IMR-90 (cell line): Measurements from ENCODE around the gene PSMD2. TPM values are rescaled to one million over a fixed set of nuclear protein-coding genes. Genes with fewer than 3 reads are reported as not detected.
A peak's percentile ranks its signal among the peaks of the same experiment; 100 is the strongest.

Experiments used
- ATAC-seq: fragments of 200-7000 bp; cut with Tn5 transposase; 2 replicates; pipeline ENCODE4 v1.9.1; 2020; ENCODE audit warnings: low read depth, mild to moderate bottlenecking, moderate library complexity
- BruUV-seq: library from RNA; stranded (reverse); fragments of 400-500 nt; replicated peaks from 2 replicates; lab custom pipeline; 2021; lab: Mats Ljungman, UMichigan
- CTCF ChIA-PET: fragments of 300-600 bp; formaldehyde crosslinking; extraction: SDS; loops from one replicate; lab custom pipeline; 2021; ENCODE audit warnings: antibody characterized with exemption; lab: Yijun Ruan, JAX
- POLR2A ChIA-PET: fragments of 300-600 bp; sonication (Branson Sonifier 250); formaldehyde crosslinking; loops from one replicate; lab custom pipeline; 2022; ENCODE audit warnings: antibody characterized with exemption; ENCODE audit not compliant: unreplicated experiment; lab: Charles Lee
- DNase-seq: peaks from one replicate; pipeline ENCODE4 v3.0.0; 2013
- H2AFZ ChIP-seq: replicated peaks from 2 replicates; pipeline ENCODE3; 2013; ENCODE audit warnings: low read length, mild to moderate bottlenecking; ENCODE audit not compliant: poor library complexity
- H2AK5ac ChIP-seq: 2 replicates; pipeline ENCODE4 v1.6.1; 2013; ENCODE audit warnings: low read depth, low read length, inconsistent platforms
- H2AK9ac ChIP-seq: replicated peaks from 2 replicates; pipeline ENCODE3; 2013; ENCODE audit warnings: mild to moderate bottlenecking, low read depth, low read length, moderate library complexity; ENCODE audit not compliant: poor library complexity
- H2BK120ac ChIP-seq: 2 replicates; pipeline ENCODE4 v1.6.1; 2013; ENCODE audit warnings: low read depth, low read length, inconsistent platforms
- H2BK15ac ChIP-seq: 3 replicates; pipeline ENCODE4 v1.6.1; 2013; ENCODE audit warnings: low read depth, low read length, inconsistent platforms
- H2BK20ac ChIP-seq: 2 replicates; pipeline ENCODE4 v1.6.1; 2013; ENCODE audit warnings: low read depth, mild to moderate bottlenecking, inconsistent platforms, low read length, moderate library complexity
- H2BK5ac ChIP-seq: 2 replicates; pipeline ENCODE4 v1.6.1; 2013; ENCODE audit warnings: mild to moderate bottlenecking, low read depth, low read length, inconsistent platforms; ENCODE audit not compliant: poor library complexity, severe bottlenecking
- H3K14ac ChIP-seq: replicated peaks from 2 replicates; pipeline ENCODE4 v1.6.1; 2013; ENCODE audit warnings: low read depth, low read length, inconsistent platforms
- H3K18ac ChIP-seq: 2 replicates; pipeline ENCODE4 v1.6.1; 2013; ENCODE audit warnings: low read depth, low read length, control low read depth
- H3K23ac ChIP-seq: 2 replicates; pipeline ENCODE4 v1.6.1; 2013; ENCODE audit warnings: low read depth, low read length, inconsistent platforms
- H3K27ac ChIP-seq: 2 replicates; pipeline ENCODE4 v1.5.1; 2013; ENCODE audit warnings: mild to moderate bottlenecking, control low read depth, low read length; ENCODE audit not compliant: insufficient read depth
- H3K27me3 ChIP-seq: 2 replicates; pipeline ENCODE4 v1.6.1; 2013; ENCODE audit warnings: low read length; ENCODE audit not compliant: control insufficient read depth, insufficient read depth
- H3K36me3 ChIP-seq: 2 replicates; pipeline ENCODE4 v1.6.1; 2013; ENCODE audit warnings: low read length, mixed read lengths; ENCODE audit not compliant: control insufficient read depth, insufficient read depth
- H3K4ac ChIP-seq: 2 replicates; pipeline ENCODE4 v1.6.1; 2013; ENCODE audit warnings: low read depth, low read length, inconsistent platforms
- H3K4me1 ChIP-seq: 2 replicates; pipeline ENCODE4 v1.6.1; 2013; ENCODE audit warnings: low read length, mixed read lengths; ENCODE audit not compliant: control insufficient read depth, insufficient read depth
- H3K4me2 ChIP-seq: 2 replicates; pipeline ENCODE4 v1.6.1; 2013; ENCODE audit warnings: low read depth, mild to moderate bottlenecking, control low read depth, low read length, moderate library complexity
- H3K4me3 ChIP-seq: 2 replicates; pipeline ENCODE4 v1.5.1; 2013; ENCODE audit warnings: low read depth, mild to moderate bottlenecking, control low read depth, low read length, moderate library complexity; ENCODE audit not compliant: insufficient read depth
- H3K56ac ChIP-seq: 2 replicates; pipeline ENCODE4 v1.6.1; 2013; ENCODE audit warnings: low read length, inconsistent platforms; ENCODE audit not compliant: insufficient read depth; ENCODE audit errors: extremely low read depth
- H3K79me1 ChIP-seq, 2 experiments: 2 replicates each; pipeline ENCODE4 v1.6.1; 2013; ENCODE audit warnings: low read length in 2 of 2, inconsistent platforms in 1 of 2, low read depth in 1 of 2
- H3K9ac ChIP-seq: 2 replicates; pipeline ENCODE4 v1.6.1; 2013; ENCODE audit warnings: low read depth, low read length, control low read depth
- H3K9me1 ChIP-seq: 2 replicates; pipeline ENCODE4 v1.6.1; 2013; ENCODE audit warnings: low read length, inconsistent platforms; ENCODE audit not compliant: insufficient read depth
- H3K9me3 ChIP-seq: 2 replicates; pipeline ENCODE4 v1.6.1; 2013; ENCODE audit warnings: low read length; ENCODE audit not compliant: control insufficient read depth, insufficient read depth
- H4K20me1 ChIP-seq: 2 replicates; pipeline ENCODE4 v1.6.1; 2013; ENCODE audit warnings: low read length, inconsistent platforms; ENCODE audit not compliant: insufficient read depth
- H4K5ac ChIP-seq: 2 replicates; pipeline ENCODE4 v1.6.1; 2013; ENCODE audit warnings: mild to moderate bottlenecking, low read depth, low read length, control low read depth
- H4K8ac ChIP-seq, 2 experiments: 2 replicates each; pipeline ENCODE4 v1.6.1; 2013; ENCODE audit warnings: low read depth in 2 of 2, low read length in 2 of 2, control low read depth in 1 of 2, inconsistent platforms in 1 of 2
- H4K91ac ChIP-seq: 2 replicates; pipeline ENCODE4 v1.6.1; 2013; ENCODE audit warnings: low read depth, low read length, inconsistent platforms; ENCODE audit not compliant: insufficient read depth
- BHLHE40 ChIP-seq: fragments of 150-350 bp; IDR thresholded peaks from 2 replicates; pipeline ENCODE4 v1.6.1; 2016; ENCODE audit warnings: mild to moderate bottlenecking, low read depth, low read length
- CEBPB ChIP-seq: IDR thresholded peaks from 2 replicates; pipeline ENCODE4 v1.6.1; 2012; ENCODE audit warnings: low read depth, low read length, improper control_type of control experiment
- CHD1 ChIP-seq: IDR thresholded peaks from 2 replicates; pipeline ENCODE4 v1.6.1; 2012; ENCODE audit warnings: low read depth, low read length, improper control_type of control experiment
- FOS ChIP-seq: fragments of 150-350 bp; IDR thresholded peaks from 2 replicates; pipeline ENCODE4 v1.6.1; 2016; ENCODE audit warnings: low read depth, low read length
- MAFK ChIP-seq: IDR thresholded peaks from 2 replicates; pipeline ENCODE4 v1.6.1; 2012; ENCODE audit warnings: low read depth, low read length, improper control_type of control experiment
- MAZ ChIP-seq: IDR thresholded peaks from 2 replicates; pipeline ENCODE4 v1.6.1; 2012; ENCODE audit warnings: low read depth, mild to moderate bottlenecking, low read length, improper control_type of control experiment, moderate library complexity, borderline replicate concordance
- MXI1 ChIP-seq: IDR thresholded peaks from 2 replicates; pipeline ENCODE4 v1.6.1; 2012; ENCODE audit warnings: low read depth, mild to moderate bottlenecking, low read length, moderate library complexity, borderline replicate concordance
- NFE2L2 ChIP-seq: fragments of 150-350 bp; IDR thresholded peaks from 2 replicates; pipeline ENCODE4 v1.6.1; 2016; ENCODE audit warnings: low read depth, mild to moderate bottlenecking, low read length
- POLR2A ChIP-seq: IDR thresholded peaks from 2 replicates; pipeline ENCODE4 v1.6.1; 2012; ENCODE audit warnings: mild to moderate bottlenecking, low read depth, low read length
- RAD21 ChIP-seq: IDR thresholded peaks from 2 replicates; pipeline ENCODE4 v1.6.1; 2012; ENCODE audit warnings: low read length, improper control_type of control experiment
- RCOR1 ChIP-seq: IDR thresholded peaks from 2 replicates; pipeline ENCODE4 v1.6.1; 2012; ENCODE audit warnings: mild to moderate bottlenecking, low read length, improper control_type of control experiment; ENCODE audit not compliant: insufficient replicate concordance
- RFX5 ChIP-seq: IDR thresholded peaks from 2 replicates; pipeline ENCODE4 v1.8.0; 2012; ENCODE audit warnings: low read depth, mild to moderate bottlenecking, low read length, moderate library complexity
- SMC3 ChIP-seq: fragments of 150-350 bp; IDR thresholded peaks from 2 replicates; pipeline ENCODE4 v1.6.1; 2016; ENCODE audit warnings: low read depth, mild to moderate bottlenecking, antibody characterized with exemption, low read length, moderate library complexity
- WGBS, 2 experiments: methylation state at CpG; one replicate each; pipeline versions ENCODE4 v1.1.5 to v1.1.7; 2013; ENCODE audit warnings: missing lambda C conversion rate in 2 of 2; ENCODE audit not compliant: insufficient read length in 1 of 2; ENCODE audit errors: extremely low coverage in 2 of 2; 5-methylcytosine and 5-hydroxymethylcytosine counted together
- dilution Hi-C: fragments of 300-500 bp; cut with HindIII; formaldehyde crosslinking; loops from one replicate; pipeline ENCODE4 v1.14.3; 2018; ENCODE audit warnings: low sequenced_read_pairs; ENCODE audit not compliant: unreplicated experiment
- in situ Hi-C: fragments of 300-500 bp; cut with MboI; formaldehyde crosslinking; loops from 3 replicates; pipeline ENCODE4 v1.14.3; 2019; ENCODE audit warnings: low sequenced_read_pairs, inconsistent platforms, mixed read lengths
- intact Hi-C: fragments of 100-400 bp; cut with micrococcal nuclease; formaldehyde crosslinking; loops from 2 replicates; pipeline ENCODE4 v1.10.0; 2022
- polyA plus RNA-seq, 3 experiments: library from polyadenylated mRNA; depleted of rRNA; stranded (reverse); fragments of >200 nt; gene quantifications; 2 replicates each; pipeline ENCODE4 v1.2.3, GENCODE V29; 2012; ENCODE audit warnings: low replicate concordance in 1 of 3
- total RNA-seq: library from RNA; depleted of rRNA; stranded (reverse); fragments of >200 nt; gene quantifications from 2 replicates; pipeline ENCODE4 v1.2.3, GENCODE V29; 2012
- TF ChIP-seq, protein P1 (sequence below): fragments of 150-350 bp; IDR thresholded peaks from 2 replicates; pipeline ENCODE4 v1.6.1; 2017; ENCODE audit warnings: mild to moderate bottlenecking, antibody characterized with exemption, low read length, low read depth
- TF ChIP-seq, protein P2 (sequence below): conservative IDR thresholded peaks from 2 replicates; pipeline ENCODE4 v1.5.1; 2012; ENCODE audit warnings: mild to moderate bottlenecking, low read depth, low read length, improper control_type of control experiment
- TF ChIP-seq, protein P3 (sequence below): fragments of 150-350 bp; IDR thresholded peaks from 2 replicates; pipeline ENCODE4 v1.6.1; 2016; ENCODE audit warnings: low read depth, mild to moderate bottlenecking, low read length, moderate library complexity, borderline replicate concordance

PSMD2 gene
- total and polyA plus RNA-seq, 2 of the 4 experiments (the other 2 are of a cell fraction) = 514 to 872 TPM

GRCh38 chr3:184328516-184328915 lies 29.5 kb downstream of the PSMD2 start:
- in situ Hi-C loops = no loop called here
- H3K18ac ChIP-seq = no peak overlapping the region
- intact Hi-C loops = no loop called here
- H3K4me3 ChIP-seq = no peak overlapping the region
- no peak overlapping the region for H3K27ac ChIP-seq
- H2BK15ac ChIP-seq = no peak overlapping the region
- BruUV-seq = no TSS peak
- H3K36me3 ChIP-seq = peaks cover 85% of the 10 kb centered on the region
- H2AK5ac ChIP-seq = no peak overlapping the region
- H3K4me2 ChIP-seq = no peak overlapping the region
- H4K91ac ChIP-seq = no peak overlapping the region
- ChIA-PET POLR2A (interaction anchor here (0.7 kb wide), 1 partner anchor 9 kb away, joined by 3 read pairs; no protein-coding TSS in a partner anchor), CTCF (no interaction called here)
- no peak overlapping the region for H3K9ac ChIP-seq
- no peak overlapping the region for H4K5ac ChIP-seq
- peaks cover 31% of the 10 kb centered on the region for H3K9me1 ChIP-seq
- WGBS, 2 experiments = 67% methylated on average over 3 of the region's 3 CpGs; no CpG with 5 or more reads in 1 of the 2 experiments
- no peak overlapping the region for H3K14ac ChIP-seq
- H3K4me1 ChIP-seq = peaks cover 13% of the 10 kb centered on the region
- no peak overlapping the region for H3K56ac ChIP-seq
- H4K8ac ChIP-seq = no peak overlapping the region
- no peak for ATAC-seq
- H3K23ac ChIP-seq = no peak overlapping the region
- H2AK9ac ChIP-seq = peak overlapping the region; percentile 52
- no peak overlapping the region for H3K4ac ChIP-seq
- no peak overlapping the region for H2BK5ac ChIP-seq
- no peak overlapping the region for H2AFZ ChIP-seq
- no peak overlapping the region for H2BK20ac ChIP-seq
- no peak overlapping the region for H2BK120ac ChIP-seq
- TF ChIP-seq BHLHE40 (no peak), CEBPB (no peak), CHD1 (no peak), MAZ (no peak), NFE2L2 (no peak), MXI1 (no peak), RFX5 (no peak), RCOR1 (no peak), FOS (no peak), POLR2A (no peak), RAD21 (no peak), MAFK (no peak), SMC3 (no peak)
- TF ChIP-seq, protein P1, sequence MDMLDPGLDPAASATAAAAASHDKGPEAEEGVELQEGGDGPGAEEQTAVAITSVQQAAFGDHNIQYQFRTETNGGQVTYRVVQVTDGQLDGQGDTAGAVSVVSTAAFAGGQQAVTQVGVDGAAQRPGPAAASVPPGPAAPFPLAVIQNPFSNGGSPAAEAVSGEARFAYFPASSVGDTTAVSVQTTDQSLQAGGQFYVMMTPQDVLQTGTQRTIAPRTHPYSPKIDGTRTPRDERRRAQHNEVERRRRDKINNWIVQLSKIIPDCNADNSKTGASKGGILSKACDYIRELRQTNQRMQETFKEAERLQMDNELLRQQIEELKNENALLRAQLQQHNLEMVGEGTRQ = no peak
- TF ChIP-seq, protein P2, sequence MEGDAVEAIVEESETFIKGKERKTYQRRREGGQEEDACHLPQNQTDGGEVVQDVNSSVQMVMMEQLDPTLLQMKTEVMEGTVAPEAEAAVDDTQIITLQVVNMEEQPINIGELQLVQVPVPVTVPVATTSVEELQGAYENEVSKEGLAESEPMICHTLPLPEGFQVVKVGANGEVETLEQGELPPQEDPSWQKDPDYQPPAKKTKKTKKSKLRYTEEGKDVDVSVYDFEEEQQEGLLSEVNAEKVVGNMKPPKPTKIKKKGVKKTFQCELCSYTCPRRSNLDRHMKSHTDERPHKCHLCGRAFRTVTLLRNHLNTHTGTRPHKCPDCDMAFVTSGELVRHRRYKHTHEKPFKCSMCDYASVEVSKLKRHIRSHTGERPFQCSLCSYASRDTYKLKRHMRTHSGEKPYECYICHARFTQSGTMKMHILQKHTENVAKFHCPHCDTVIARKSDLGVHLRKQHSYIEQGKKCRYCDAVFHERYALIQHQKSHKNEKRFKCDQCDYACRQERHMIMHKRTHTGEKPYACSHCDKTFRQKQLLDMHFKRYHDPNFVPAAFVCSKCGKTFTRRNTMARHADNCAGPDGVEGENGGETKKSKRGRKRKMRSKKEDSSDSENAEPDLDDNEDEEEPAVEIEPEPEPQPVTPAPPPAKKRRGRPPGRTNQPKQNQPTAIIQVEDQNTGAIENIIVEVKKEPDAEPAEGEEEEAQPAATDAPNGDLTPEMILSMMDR = no peak
- TF ChIP-seq, protein P3, sequence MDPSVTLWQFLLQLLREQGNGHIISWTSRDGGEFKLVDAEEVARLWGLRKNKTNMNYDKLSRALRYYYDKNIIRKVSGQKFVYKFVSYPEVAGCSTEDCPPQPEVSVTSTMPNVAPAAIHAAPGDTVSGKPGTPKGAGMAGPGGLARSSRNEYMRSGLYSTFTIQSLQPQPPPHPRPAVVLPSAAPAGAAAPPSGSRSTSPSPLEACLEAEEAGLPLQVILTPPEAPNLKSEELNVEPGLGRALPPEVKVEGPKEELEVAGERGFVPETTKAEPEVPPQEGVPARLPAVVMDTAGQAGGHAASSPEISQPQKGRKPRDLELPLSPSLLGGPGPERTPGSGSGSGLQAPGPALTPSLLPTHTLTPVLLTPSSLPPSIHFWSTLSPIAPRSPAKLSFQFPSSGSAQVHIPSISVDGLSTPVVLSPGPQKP = no peak
- H3K9me3 ChIP-seq = no peaks in the 10 kb centered on the region
- peaks cover 29 to 77% of the 10 kb centered on the region in 2 experiments for H3K79me1 ChIP-seq
- dilution Hi-C loops = no loop called here
- H4K20me1 ChIP-seq = peaks cover 65% of the 10 kb centered on the region
- no peaks in the 10 kb centered on the region for H3K27me3 ChIP-seq
- no peak for DNase-seq
